ENCODE measurements around the gene RPUSD1.
"Not testable (repeated sequence)": the region's sequence is repeated elsewhere in the genome, so short reads cannot be mapped to it uniquely, and the experiment has no call there.

DNA sequence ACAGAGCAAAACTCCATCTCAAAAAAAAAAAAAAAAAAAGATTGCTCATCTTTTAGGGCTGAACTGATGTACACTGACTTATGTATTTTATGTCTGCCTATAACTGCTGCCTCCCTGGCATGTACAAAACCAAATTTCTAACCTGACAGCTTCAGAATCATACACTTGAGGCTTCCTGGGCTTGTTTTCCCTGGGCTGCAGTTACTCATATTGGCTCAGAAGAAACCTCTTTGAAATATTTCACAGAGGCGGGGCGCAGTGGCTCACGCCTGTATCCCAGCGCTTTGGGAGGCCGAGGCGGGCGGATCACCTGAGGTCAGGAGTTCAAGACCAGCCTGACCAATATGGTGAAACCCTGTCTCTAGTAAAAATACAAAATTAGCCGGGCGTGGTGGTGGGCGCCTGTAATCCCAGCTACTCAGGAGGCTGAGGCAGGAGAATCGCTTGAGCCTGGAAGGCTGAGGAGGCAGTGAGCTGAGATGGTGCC is 34.0 kb downstream of the RPUSD1 start:
- not testable (repeated sequence) for TF ChIP-seq CTCF, EP300, POLR2AphosphoS5, POLR2A (IDR thresholded peaks at IDR 0.05)

Measured in stomach (tissue), 4 donors.